ENCODE measurements around the gene UVRAG. TPM values are rescaled to one million over a fixed set of nuclear protein-coding genes. Genes with fewer than 3 reads are reported as not detected.

The UVRAG gene
- total and polyA plus RNA-seq, 2 of the 13 experiments (the other 11 are each of a cell fraction or from before 2014, with no cell fraction given) = 9.7 to 17.3 TPM

- WGBS (ENCODE audit: low lambda C conversion rate) = 20% methylated on average over 6 of the region's 6 CpGs
- DNase-seq (ENCODE audit: low spot score) (no peak), ATAC-seq (no peak), FAIRE-seq (no peak)
- intact Hi-C loops (cut with micrococcal nuclease; ENCODE audit: unreplicated experiment) (loop anchor here (1.0 to 10.0 kb wide), 2 partner anchors 8 to 968 kb away; partner anchors contain the start of gene TSKU), in situ Hi-C loops (cut with HindIII; ENCODE audit: extremely low pct_ligation_motif_present, low pct_unique_long_range_greater_than_20kb) (no loop called here)
- Histone ChIP-seq H3K4me1 (ENCODE audit: insufficient read depth, low read length) (peaks cover 74% of the 10 kb centered on the region), H3K9me3 (ENCODE audit: low read length) (no peaks in the 10 kb centered on the region), H3K79me2 (ENCODE audit: insufficient read depth, low read length) (peaks cover 46% of the 10 kb centered on the region), H2AFZ (ENCODE audit: low read length) (no peak overlapping the region), H3K27me3 (ENCODE audit: control insufficient read depth in 1 of 2, insufficient read depth in 2 of 2, low read length in 2 of 2) (no peaks in the 10 kb centered on the region; a peak in 1 of 5 replicates), H3K27ac (ENCODE audit: extremely low read length, insufficient read depth, low read length) (peak overlapping the region; percentile 28), H3K9ac (ENCODE audit: insufficient read depth, low read depth, low read length) (peak overlapping the region; percentile 89), H3K4me3 (replicated peaks in 1 of 3; ENCODE audit: insufficient read depth in 1 of 3, low read depth in 2 of 3, low read length in 3 of 3) (peak overlapping the region; percentile 82 to 92 (median 91)), H3K36me3 (replicated peaks in 1 of 2; ENCODE audit: control insufficient read depth in 1 of 2, insufficient read depth in 2 of 2, low read length in 2 of 2) (no peaks in the 10 kb centered on the region), H3K4me2 (ENCODE audit: low read depth, low read length) (peak overlapping the region; percentile 89), H4K20me1 (ENCODE audit: insufficient read depth, low read length) (no peaks in the 10 kb centered on the region)
- ChIA-PET CTCF (ENCODE audit: low intra/inter-chr PET ratio, low total read pairs) (no interaction called here), POLR2A (interaction anchor here (0.9 to 1.2 kb wide), 2 partner anchors 15 to 97 kb away, joined by 3 read pairs; no protein-coding TSS in a partner anchor)
- BruUV-seq (replicated peaks) = no TSS peak
- TF ChIP-seq BCL6 (CRISPR knock-in tag; IDR thresholded peaks at IDR 0.05) (no peak), FOXC1 (CRISPR knock-in tag; IDR thresholded peaks at IDR 0.05; ENCODE audit: borderline replicate concordance) (no peak), ARNTL (CRISPR knock-in tag; IDR thresholded peaks at IDR 0.05) (peak; percentile 29; the same call in 1 of the 2 replicates), TFAP4 (IDR thresholded peaks at IDR 0.05; ENCODE audit: borderline replicate concordance, low read depth) (no peak), ZNF780A (CRISPR knock-in tag; IDR thresholded peaks at IDR 0.05) (no peak), KDM5A (IDR thresholded peaks at IDR 0.05; ENCODE audit: borderline replicate concordance, low read length) (no peak), ZNF292 (CRISPR knock-in tag; IDR thresholded peaks at IDR 0.05; ENCODE audit: borderline replicate concordance, low read depth) (peak; percentile 42; the same call in 1 of the 2 replicates), ZNF629 (CRISPR knock-in tag; conservative IDR thresholded peaks at IDR 0.05) (peak; percentile 50; the same call in 1 of the 2 replicates), BHLHE40 (IDR thresholded peaks at IDR 0.05; ENCODE audit: low read length) (peak; percentile 62), ZNF781 (CRISPR knock-in tag; IDR thresholded peaks at IDR 0.05; ENCODE audit: borderline replicate concordance, not compliant biosample characterization) (no peak), YEATS4 (CRISPR knock-in tag; IDR thresholded peaks at IDR 0.05; ENCODE audit: borderline replicate concordance) (no peak), SIN3A (IDR thresholded peaks at IDR 0.05; ENCODE audit: borderline replicate concordance, low read depth, low read length) (0 out of 2 replicates have a peak, but pooled peaks have one; percentile 38), PHF8 (CRISPR knock-in tag; IDR thresholded peaks at IDR 0.05) (0 out of 2 replicates have a peak, but pooled peaks have one; percentile 22), CENPT (CRISPR knock-in tag; IDR thresholded peaks at IDR 0.05; ENCODE audit: low read depth) (no peak), ZNF276 (CRISPR knock-in tag; IDR thresholded peaks at IDR 0.05; ENCODE audit: low read depth) (no peak), ZKSCAN1 (IDR thresholded peaks at IDR 0.05; ENCODE audit: low read length) (no peak), ZNF101 (CRISPR knock-in tag; IDR thresholded peaks at IDR 0.05; ENCODE audit: borderline replicate concordance, low read depth) (no peak), ZBTB44 (CRISPR knock-in tag; IDR thresholded peaks at IDR 0.05) (no peak), PHF5A (CRISPR knock-in tag; IDR thresholded peaks at IDR 0.05; ENCODE audit: low read depth, unreplicated experiment) (no peak), ZMYM3 (CRISPR knock-in tag; IDR thresholded peaks at IDR 0.05) (peak; percentile 22; the same call in 1 of the 2 replicates)
Observed at GRCh38 chr11:75816561-75817239, 1.7 kb downstream of the UVRAG start.

Measured in HepG2 (cell line).